Measurements from ENCODE around the gene SRPK2. TPM values are rescaled to one million over a fixed set of nuclear protein-coding genes. Genes with fewer than 3 reads are reported as not detected.
"Not testable (repeated sequence)": the region's sequence is repeated elsewhere in the genome, so short reads cannot be mapped to it uniquely, and the experiment has no call there.

SRPK2 gene
- total and polyA plus RNA-seq, 7 donors: 12.0 to 57.6 (median 42.9) TPM

GRCh38 chr7:105195891-105196290 is 192.8 kb downstream of the SRPK2 start:
- intact Hi-C loops (cut with DNase I): no loop called here
- H3K27me3 ChIP-seq: no peaks in the 10 kb centered on the region
- H3K27ac ChIP-seq: no peak overlapping the region
- no peaks in the 10 kb centered on the region for H3K36me3 ChIP-seq
- 30 to 67% methylated on average over 1 of the region's 1 CpG for WGBS, 2 donors
- H3K9me3 ChIP-seq: no peaks in the 10 kb centered on the region
- DNase-seq: no peak
- peaks cover 0 to 11% (median 6%) of the 10 kb centered on the region in 4 donors for H3K4me1 ChIP-seq
- TF ChIP-seq EP300 (IDR thresholded peaks at IDR 0.05) (no peak), POLR2AphosphoS5 (IDR thresholded peaks at IDR 0.05) (no peak), CTCF (IDR thresholded peaks at IDR 0.05) (no peak), POLR2A (IDR thresholded peaks at IDR 0.05) (no peak)
- H3K4me3 ChIP-seq: no peak overlapping the region

GRCh38 chr7:105194959-105195358 is 193.8 kb downstream of the SRPK2 start:
- H3K27me3 ChIP-seq; intact Hi-C loops (cut with DNase I); H3K27ac ChIP-seq; H3K4me3 ChIP-seq; DNase-seq; H3K9me3 ChIP-seq; H3K36me3 ChIP-seq: not testable (repeated sequence)
- 97 to 98% methylated on average over 16 of the region's 16 CpGs for WGBS, 2 donors
- H3K4me1 ChIP-seq: peaks cover 0 to 11% (median 6%) of the 10 kb centered on the region in 4 donors

GRCh38 chr7:105191331-105191730 is 197.4 kb downstream of the SRPK2 start:
- H3K27me3 ChIP-seq: no peaks in the 10 kb centered on the region
- TF ChIP-seq POLR2AphosphoS5 (IDR thresholded peaks at IDR 0.05): no peak
- H3K4me1 ChIP-seq: peaks cover 0 to 3% (median 1%) of the 10 kb centered on the region in 4 donors
- H3K9me3 ChIP-seq: no peaks in the 10 kb centered on the region
- 89 to 93% methylated on average over 2 of the region's 2 CpGs for WGBS, 2 donors
- no peaks in the 10 kb centered on the region for H3K36me3 ChIP-seq
- DNase-seq: no peak
- no peak overlapping the region for H3K27ac ChIP-seq
- H3K4me3 ChIP-seq: no peak overlapping the region
- intact Hi-C loops (cut with DNase I): no loop called here

- intact Hi-C loops (cut with DNase I): no loop called here
- no peak overlapping the region for H3K4me3 ChIP-seq
- no peaks in the 10 kb centered on the region for H3K9me3 ChIP-seq
- DNase-seq: no peak
- H3K36me3 ChIP-seq: no peaks in the 10 kb centered on the region
- TF ChIP-seq POLR2AphosphoS5 (IDR thresholded peaks at IDR 0.05): no peak
- TF ChIP-seq CTCF (IDR thresholded peaks at IDR 0.05): no peak
- TF ChIP-seq POLR2A (IDR thresholded peaks at IDR 0.05): no peak
- no peak for TF ChIP-seq EP300 (IDR thresholded peaks at IDR 0.05)
- no peaks in the 10 kb centered on the region for H3K27me3 ChIP-seq
- H3K4me1 ChIP-seq: no peaks in the 10 kb centered on the region
- no peak overlapping the region for H3K27ac ChIP-seq
- 96 to 98% methylated on average over 8 of the region's 8 CpGs for WGBS, 2 donors
Measured at GRCh38 chr7:105189859-105190492, 198.7 kb downstream of the SRPK2 start.

GRCh38 chr7:105188201-105188600 is 200.5 kb downstream of the SRPK2 start:
- no peak overlapping the region for H3K4me3 ChIP-seq
- H3K36me3 ChIP-seq: no peaks in the 10 kb centered on the region
- no peaks in the 10 kb centered on the region for H3K9me3 ChIP-seq
- H3K27me3 ChIP-seq: no peaks in the 10 kb centered on the region
- intact Hi-C loops (cut with DNase I): no loop called here
- no peaks in the 10 kb centered on the region for H3K4me1 ChIP-seq
- H3K27ac ChIP-seq: no peak overlapping the region
- DNase-seq: no peak
- no peak for TF ChIP-seq CTCF (IDR thresholded peaks at IDR 0.05)
- no peak for TF ChIP-seq POLR2A (IDR thresholded peaks at IDR 0.05)
- no peak for TF ChIP-seq EP300 (IDR thresholded peaks at IDR 0.05)
- TF ChIP-seq POLR2AphosphoS5 (IDR thresholded peaks at IDR 0.05): no peak

Measured in sigmoid colon (tissue), 7 donors.